ENCODE measurements around the gene MADD. TPM values are rescaled to one million over a fixed set of nuclear protein-coding genes. Genes with fewer than 3 reads are reported as not detected.

MADD gene
- total and polyA plus RNA-seq, 2 donors (not counting 3 experiments of a cell fraction or from before 2014, with no cell fraction given), result 35.3 to 36.8 TPM

DNA sequence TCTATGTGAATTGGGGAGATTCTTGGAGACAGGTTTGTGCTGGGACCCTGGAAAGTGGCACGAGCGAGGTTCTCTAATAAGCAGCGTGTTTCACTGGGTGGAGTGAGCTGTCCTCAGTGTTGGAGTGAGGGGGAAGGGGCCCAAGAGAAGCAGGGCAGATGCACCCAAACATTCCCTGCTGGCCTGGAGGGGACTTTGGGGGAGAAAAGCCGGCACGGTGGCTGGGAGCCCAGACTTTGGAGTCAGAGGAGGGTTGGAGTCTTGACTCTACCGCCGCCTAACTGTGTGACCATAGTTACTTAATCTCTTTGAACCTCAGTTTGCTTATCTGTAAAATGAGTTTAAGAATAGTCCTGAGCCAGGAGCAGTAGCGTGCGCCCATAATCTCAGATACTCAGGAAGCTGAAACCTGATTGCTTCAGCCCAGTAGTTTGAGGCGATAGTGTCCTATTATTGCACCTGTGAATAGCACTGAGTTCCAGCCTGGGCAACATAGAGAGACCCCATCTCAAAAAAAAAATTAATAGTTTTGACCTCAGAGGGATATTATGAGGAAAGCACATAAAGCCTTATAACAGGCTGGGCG is 11.5 kb upstream of the MADD start:
- H2AFZ ChIP-seq (ENCODE audit: low read depth, low read length), result no peak overlapping the region
- TF ChIP-seq, protein P1, sequence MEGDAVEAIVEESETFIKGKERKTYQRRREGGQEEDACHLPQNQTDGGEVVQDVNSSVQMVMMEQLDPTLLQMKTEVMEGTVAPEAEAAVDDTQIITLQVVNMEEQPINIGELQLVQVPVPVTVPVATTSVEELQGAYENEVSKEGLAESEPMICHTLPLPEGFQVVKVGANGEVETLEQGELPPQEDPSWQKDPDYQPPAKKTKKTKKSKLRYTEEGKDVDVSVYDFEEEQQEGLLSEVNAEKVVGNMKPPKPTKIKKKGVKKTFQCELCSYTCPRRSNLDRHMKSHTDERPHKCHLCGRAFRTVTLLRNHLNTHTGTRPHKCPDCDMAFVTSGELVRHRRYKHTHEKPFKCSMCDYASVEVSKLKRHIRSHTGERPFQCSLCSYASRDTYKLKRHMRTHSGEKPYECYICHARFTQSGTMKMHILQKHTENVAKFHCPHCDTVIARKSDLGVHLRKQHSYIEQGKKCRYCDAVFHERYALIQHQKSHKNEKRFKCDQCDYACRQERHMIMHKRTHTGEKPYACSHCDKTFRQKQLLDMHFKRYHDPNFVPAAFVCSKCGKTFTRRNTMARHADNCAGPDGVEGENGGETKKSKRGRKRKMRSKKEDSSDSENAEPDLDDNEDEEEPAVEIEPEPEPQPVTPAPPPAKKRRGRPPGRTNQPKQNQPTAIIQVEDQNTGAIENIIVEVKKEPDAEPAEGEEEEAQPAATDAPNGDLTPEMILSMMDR (IDR thresholded peaks at IDR 0.05; ENCODE audit: extremely low read depth in 1 of 2, insufficient read depth in 1 of 2, low read depth in 1 of 2, low read length in 2 of 2), result no peak
- TF ChIP-seq FOS (IDR thresholded peaks at IDR 0.05; ENCODE audit: borderline replicate concordance, insufficient read depth, low read length), result no peak
- no peak for TF ChIP-seq JUN (IDR thresholded peaks at IDR 0.05; ENCODE audit: borderline replicate concordance, insufficient read depth, insufficient read length, low read depth)
- no peak for TF ChIP-seq POLR2A (IDR thresholded peaks at IDR 0.05; ENCODE audit: low read depth, low read length)
- TF ChIP-seq, protein P2, sequence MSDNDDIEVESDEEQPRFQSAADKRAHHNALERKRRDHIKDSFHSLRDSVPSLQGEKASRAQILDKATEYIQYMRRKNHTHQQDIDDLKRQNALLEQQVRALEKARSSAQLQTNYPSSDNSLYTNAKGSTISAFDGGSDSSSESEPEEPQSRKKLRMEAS (IDR thresholded peaks at IDR 0.05; ENCODE audit: insufficient read depth, insufficient read length), result no peak
- no peak for TF ChIP-seq EZH2 (IDR thresholded peaks at IDR 0.05; ENCODE audit: borderline replicate concordance, low read depth, low read length, severe bottlenecking)
- no peak for TF ChIP-seq MYC (IDR thresholded peaks at IDR 0.05; ENCODE audit: low read depth, low read length)
- no peak for TF ChIP-seq POLR2AphosphoS5 (IDR thresholded peaks at IDR 0.05; ENCODE audit: insufficient read depth, low read depth, low read length)
- TF ChIP-seq GATA2 (IDR thresholded peaks at IDR 0.05; ENCODE audit: insufficient read depth, insufficient read length, low read depth, low read length), result no peak
- no peaks in the 10 kb centered on the region for H3K27me3 ChIP-seq (ENCODE audit: control insufficient read depth in 2 of 2, insufficient read depth in 2 of 2, low read length in 2 of 2)
- intact Hi-C loops (cut with micrococcal nuclease), result loop anchor here (2.0 kb wide), 1 partner anchor 96 kb away; no protein-coding TSS in a partner anchor
- FAIRE-seq, result no peak
- ChIA-PET CTCF (interaction anchor here (1.0 to 4.8 kb wide), 16 partner anchors 10 to 158 kb away, joined by 3 to 67 read pairs (median 10); partner anchors contain the start of genes ACP2, ARFGAP2, DDB2 and MADD), POLR2A (interaction anchor here (1.5 kb wide), 1 partner anchor 10 kb away, joined by 5 read pairs; the partner anchor contains the start of gene ACP2)
- no peaks in the 10 kb centered on the region for H3K36me3 ChIP-seq (ENCODE audit: control insufficient read depth in 2 of 2, extremely low read depth in 1 of 2, insufficient read depth in 2 of 2, low read length in 2 of 2)
- H4K20me1 ChIP-seq (replicated peaks; ENCODE audit: control insufficient read depth, extremely low read depth, insufficient read depth, low read length), result no peaks in the 10 kb centered on the region
- no peaks in the 10 kb centered on the region for H3K9me3 ChIP-seq (replicated peaks; ENCODE audit: control insufficient read depth, insufficient read depth, low read length)
- dilution Hi-C loops (cut with MboI; ENCODE audit: extremely low pct_ligation_motif_present, low sequenced_read_pairs), result no loop called here
- H3K4me3 ChIP-seq (replicated peaks in 1 of 3; ENCODE audit: insufficient read depth in 1 of 3, low read depth in 1 of 3, low read length in 3 of 3), result no peak overlapping the region
- BruUV-seq (replicated peaks), result no TSS peak
- DNase-seq (ENCODE audit: low read depth, low spot score), result no peak
- no peaks in the 10 kb centered on the region for H3K9me1 ChIP-seq (replicated peaks; ENCODE audit: control insufficient read depth, extremely low read depth, insufficient read depth, low read length)
- H3K9ac ChIP-seq (replicated peaks; ENCODE audit: extremely low read depth, insufficient read depth, low read length), result no peak overlapping the region
- peaks cover 27% of the 10 kb centered on the region for H3K4me1 ChIP-seq (ENCODE audit: control insufficient read depth, extremely low read depth, insufficient read depth, low read length)
- no peaks in the 10 kb centered on the region for H3K79me2 ChIP-seq (ENCODE audit: control insufficient read depth, insufficient read depth, low read length)
- H3K4me2 ChIP-seq (ENCODE audit: insufficient read depth, low read length), result no peak overlapping the region
- no peak overlapping the region for H3K27ac ChIP-seq (ENCODE audit: insufficient read depth, low read depth, low read length)

Data from endothelial cell of umbilical vein (primary cell).